Loucy (cell line): Measurements from ENCODE around the gene CTU2.
A peak's percentile ranks its signal among the peaks of the same experiment; 100 is the strongest.

Source experiments
- H2AFZ ChIP-seq: fragments of 200-600 bp; sonication (generic); 2 replicates; pipeline ENCODE4 v1.6.0; 2016; ENCODE audit warnings: antibody characterized with exemption, mild to moderate bottlenecking, low read length, moderate library complexity
- H3F3A ChIP-seq: fragments of 200-600 bp; 2 replicates; pipeline ENCODE4 v1.6.0; 2016; ENCODE audit warnings: antibody characterized with exemption, low read depth, mild to moderate bottlenecking
- H3K27me3 ChIP-seq: fragments of 200-600 bp; sonication (generic); 2 replicates; pipeline ENCODE4 v1.6.1; 2014; ENCODE audit warnings: low read length, mild to moderate bottlenecking; ENCODE audit not compliant: insufficient read depth, poor library complexity, severe bottlenecking
- H3K36me3 ChIP-seq: fragments of 200-600 bp; sonication (generic); 2 replicates; pipeline ENCODE4 v1.6.1; 2016; ENCODE audit warnings: low read length; ENCODE audit not compliant: insufficient read depth
- H3K4me1 ChIP-seq: fragments of 200-600 bp; sonication (generic); 2 replicates; pipeline ENCODE4 v1.5.1; 2014; ENCODE audit warnings: low read length, mild to moderate bottlenecking; ENCODE audit not compliant: insufficient read depth, poor library complexity, severe bottlenecking
- H3K4me2 ChIP-seq: fragments of 200-600 bp; sonication (generic); 2 replicates; pipeline ENCODE4 v1.6.0; 2014; ENCODE audit warnings: antibody characterized with exemption, low read length, low read depth, mild to moderate bottlenecking; ENCODE audit not compliant: poor library complexity, severe bottlenecking
- H3K4me3 ChIP-seq: fragments of 200-600 bp; sonication (generic); 2 replicates; pipeline ENCODE4 v1.5.1; 2014; ENCODE audit warnings: low read length, mild to moderate bottlenecking, mixed read lengths; ENCODE audit not compliant: poor library complexity, severe bottlenecking
- H3K79me2 ChIP-seq: fragments of 200-600 bp; sonication (generic); 2 replicates; pipeline ENCODE4 v1.6.1; 2014; ENCODE audit warnings: low read length; ENCODE audit not compliant: insufficient read depth
- H3K9ac ChIP-seq: fragments of 200-600 bp; sonication (generic); 2 replicates; pipeline ENCODE4 v1.6.0; 2014; ENCODE audit warnings: mild to moderate bottlenecking, low read depth, low read length, moderate library complexity; ENCODE audit not compliant: poor library complexity, severe bottlenecking
- H3K9me2 ChIP-seq: fragments of 200-600 bp; sonication (generic); replicated peaks from 2 replicates; pipeline ENCODE4 v1.6.1; 2016; ENCODE audit warnings: low read depth, low read length, mixed read lengths
- H3K9me3 ChIP-seq: fragments of 200-600 bp; sonication (generic); 2 replicates; pipeline ENCODE4 v1.6.1; 2014; ENCODE audit warnings: mild to moderate bottlenecking, antibody characterized with exemption, low read length, low read depth; ENCODE audit not compliant: insufficient read depth
- H4K20me1 ChIP-seq: fragments of 200-600 bp; sonication (generic); 2 replicates; pipeline ENCODE4 v1.6.0; 2014; ENCODE audit warnings: antibody characterized with exemption, low read length, mild to moderate bottlenecking; ENCODE audit not compliant: insufficient read depth, poor library complexity, severe bottlenecking
- EZH2phosphoT487 ChIP-seq: fragments of 200-600 bp; IDR thresholded peaks from 2 replicates; pipeline ENCODE4 v1.6.1; 2018; ENCODE audit warnings: antibody characterized with exemption, mild to moderate bottlenecking, moderate library complexity, borderline replicate concordance
- TF ChIP-seq, protein P1 (sequence below): fragments of 200-600 bp; sonication (generic); conservative IDR thresholded peaks from 2 replicates; pipeline ENCODE4 v1.5.1; 2014; ENCODE audit warnings: mild to moderate bottlenecking, antibody characterized with exemption, low read length

The CTU2 gene

DNA sequence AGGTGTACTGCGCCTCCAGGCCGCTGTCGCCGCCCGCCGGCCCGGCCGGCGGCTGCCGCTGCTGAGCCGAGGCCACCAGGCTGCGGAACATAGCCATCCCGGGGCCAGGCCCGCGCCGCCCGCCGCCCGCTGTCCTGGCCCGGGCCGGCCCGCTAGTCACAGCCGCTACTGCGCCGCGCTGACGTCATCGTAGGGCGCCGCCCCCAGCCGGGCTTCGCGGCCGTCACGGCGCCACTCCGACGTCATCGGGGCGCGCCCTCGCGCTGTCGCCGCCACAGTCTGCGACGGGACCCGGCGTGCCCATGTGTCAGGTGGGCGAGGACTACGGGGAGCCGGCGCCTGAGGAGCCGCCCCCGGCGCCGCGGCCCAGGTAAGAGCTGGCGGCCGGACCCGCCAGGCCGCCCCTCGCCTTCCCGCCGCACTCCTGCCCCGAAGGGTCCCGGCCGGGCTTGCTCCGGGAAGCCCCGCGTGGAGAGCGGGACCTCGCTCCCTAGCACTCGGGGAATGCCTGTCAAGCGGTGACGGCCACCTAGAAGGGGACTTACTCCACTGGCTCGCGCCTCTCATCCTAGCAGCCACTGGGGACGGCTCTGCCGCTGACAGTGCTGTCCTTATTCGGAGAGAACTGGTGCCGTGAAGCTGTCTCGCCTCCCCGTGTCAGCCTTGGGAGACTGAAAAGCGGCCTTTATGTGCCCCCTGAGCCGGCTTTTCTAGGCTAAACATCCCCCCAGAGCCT is at the start of gene CTU2, which contains the start of gene RNF166:
Gene CTU2 (plus strand): TSS at position 275 of the 736 bp plus-strand sequence. CDS start 28 bp downstream, at position 303.
Gene RNF166 (minus strand): TSS at position 180 of the 736 bp plus-strand sequence. CDS start 83 bp downstream, at position 97.
- Histone ChIP-seq H3K4me2 (peak within 1 kb of the TSS; percentile 97), H3K4me3 (peak within 1 kb of the TSS; percentile 81), H2AFZ (peak within 1 kb of the TSS; percentile 55; the same call in 1 of the 2 replicates), H3K27me3 (no peaks in the 10 kb centered on the region), H3F3A (no peaks in the 10 kb centered on the region), H4K20me1 (no peaks in the 10 kb centered on the region), H3K79me2 (peaks cover 38% of the 10 kb centered on the region), H3K36me3 (no peaks in the 10 kb centered on the region), H3K9ac (peak within 1 kb of the TSS; percentile 68), H3K4me1 (peaks cover 26% of the 10 kb centered on the region), H3K9me2 (no peaks in the 10 kb centered on the region), H3K9me3 (no peaks in the 10 kb centered on the region)
- no peak for TF ChIP-seq EZH2phosphoT487
- TF ChIP-seq, protein P1, sequence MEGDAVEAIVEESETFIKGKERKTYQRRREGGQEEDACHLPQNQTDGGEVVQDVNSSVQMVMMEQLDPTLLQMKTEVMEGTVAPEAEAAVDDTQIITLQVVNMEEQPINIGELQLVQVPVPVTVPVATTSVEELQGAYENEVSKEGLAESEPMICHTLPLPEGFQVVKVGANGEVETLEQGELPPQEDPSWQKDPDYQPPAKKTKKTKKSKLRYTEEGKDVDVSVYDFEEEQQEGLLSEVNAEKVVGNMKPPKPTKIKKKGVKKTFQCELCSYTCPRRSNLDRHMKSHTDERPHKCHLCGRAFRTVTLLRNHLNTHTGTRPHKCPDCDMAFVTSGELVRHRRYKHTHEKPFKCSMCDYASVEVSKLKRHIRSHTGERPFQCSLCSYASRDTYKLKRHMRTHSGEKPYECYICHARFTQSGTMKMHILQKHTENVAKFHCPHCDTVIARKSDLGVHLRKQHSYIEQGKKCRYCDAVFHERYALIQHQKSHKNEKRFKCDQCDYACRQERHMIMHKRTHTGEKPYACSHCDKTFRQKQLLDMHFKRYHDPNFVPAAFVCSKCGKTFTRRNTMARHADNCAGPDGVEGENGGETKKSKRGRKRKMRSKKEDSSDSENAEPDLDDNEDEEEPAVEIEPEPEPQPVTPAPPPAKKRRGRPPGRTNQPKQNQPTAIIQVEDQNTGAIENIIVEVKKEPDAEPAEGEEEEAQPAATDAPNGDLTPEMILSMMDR = no peak

DNA sequence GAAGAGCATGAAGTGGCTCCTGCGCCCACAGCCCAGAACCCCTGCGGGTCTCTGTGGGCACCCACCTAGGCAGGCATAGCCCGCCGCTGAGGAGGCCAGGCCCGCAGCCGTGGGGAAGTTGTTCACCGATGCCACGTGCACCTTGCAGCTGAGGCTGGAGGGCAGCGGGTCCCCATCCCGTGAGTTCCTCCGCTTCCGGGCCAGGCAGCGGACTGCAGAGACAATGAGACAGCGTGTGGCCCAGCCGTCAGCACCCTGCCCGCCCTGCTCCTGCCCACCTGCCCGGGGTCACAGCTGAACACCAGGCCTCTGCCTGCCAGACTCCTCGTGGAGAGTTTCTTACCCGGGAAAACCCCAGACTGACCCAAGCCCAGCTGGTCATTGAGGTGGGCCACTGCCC is 48.9 kb upstream of the CTU2 start:
- no peaks in the 10 kb centered on the region for H3F3A ChIP-seq
- no peak for TF ChIP-seq EZH2phosphoT487
- TF ChIP-seq, protein P1 = no peak
- no peak overlapping the region for H3K9ac ChIP-seq
- H2AFZ ChIP-seq = no peak overlapping the region
- H4K20me1 ChIP-seq = no peaks in the 10 kb centered on the region
- H3K4me1 ChIP-seq = no peaks in the 10 kb centered on the region
- H3K9me2 ChIP-seq = no peaks in the 10 kb centered on the region
- no peak overlapping the region for H3K4me2 ChIP-seq
- H3K27me3 ChIP-seq = no peaks in the 10 kb centered on the region
- H3K79me2 ChIP-seq = peaks cover 30% of the 10 kb centered on the region; the same call in 1 of the 2 replicates
- H3K36me3 ChIP-seq = no peaks in the 10 kb centered on the region; the same call in 1 of the 2 replicates
- H3K9me3 ChIP-seq = no peaks in the 10 kb centered on the region
- no peak overlapping the region for H3K4me3 ChIP-seq

DNA sequence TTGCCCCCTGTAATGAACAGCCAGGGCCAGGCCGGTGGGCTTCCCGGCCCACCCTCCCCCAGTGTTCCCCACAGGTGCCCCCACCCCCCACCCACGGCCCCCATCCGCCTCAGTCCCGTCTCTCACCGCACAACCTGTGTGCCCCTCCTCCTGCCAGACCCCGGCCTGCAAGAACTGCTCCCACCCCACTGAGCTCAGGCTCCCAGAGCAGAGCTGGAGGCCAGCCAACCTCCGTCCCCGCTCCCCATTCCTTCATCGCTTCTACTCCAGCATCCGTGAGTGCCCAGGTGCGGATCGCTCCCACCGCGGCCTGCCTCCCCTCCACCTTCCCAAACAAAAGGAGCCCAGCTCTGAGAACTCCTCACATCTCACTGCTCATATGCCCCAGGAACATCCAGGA is 47.6 kb upstream of the CTU2 start:
- H3K79me2 ChIP-seq = peaks cover 34% of the 10 kb centered on the region; the same call in 1 of the 2 replicates
- no peaks in the 10 kb centered on the region; the same call in 1 of the 2 replicates for H3K36me3 ChIP-seq
- no peaks in the 10 kb centered on the region for H3K4me1 ChIP-seq

More for the DNA sequence above, 47.6 kb upstream of the CTU2 start:
- no peak overlapping the region for H2AFZ ChIP-seq
- TF ChIP-seq, protein P1 = no peak
- TF ChIP-seq EZH2phosphoT487 = no peak
- no peaks in the 10 kb centered on the region for H4K20me1 ChIP-seq
- no peaks in the 10 kb centered on the region for H3F3A ChIP-seq
- no peak overlapping the region for H3K4me2 ChIP-seq
- H3K9me2 ChIP-seq = no peaks in the 10 kb centered on the region
- H3K9me3 ChIP-seq = no peaks in the 10 kb centered on the region
- no peak overlapping the region for H3K9ac ChIP-seq
- H3K4me3 ChIP-seq = no peak overlapping the region
- no peaks in the 10 kb centered on the region for H3K27me3 ChIP-seq
